ENCODE data around the gene EMC1. TPM values are rescaled to one million over a fixed set of nuclear protein-coding genes. Genes with fewer than 3 reads are reported as not detected.

EMC1 gene
- total RNA-seq, 1 donor from 2014 or later, result 66.7 TPM

DNA sequence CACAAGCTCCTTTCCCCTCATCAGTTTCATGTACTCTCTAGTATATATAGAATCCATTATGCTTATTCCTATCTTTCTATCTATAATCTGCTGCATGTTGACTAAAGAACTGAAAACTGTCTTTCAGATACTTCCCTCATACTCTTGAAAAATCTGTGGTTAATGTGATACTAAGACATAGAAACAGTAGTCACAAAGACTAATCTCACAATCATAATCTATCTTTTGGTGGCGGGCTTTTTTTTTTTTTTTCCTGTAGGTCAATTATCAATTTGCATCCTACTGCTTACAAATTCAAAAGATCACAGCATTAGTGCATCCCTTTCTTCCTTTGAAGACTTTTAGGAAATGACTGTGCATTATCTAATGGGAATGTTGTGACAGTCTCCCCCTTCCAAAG is 45.9 kb downstream of the EMC1 start:
- TF ChIP-seq, protein P1, sequence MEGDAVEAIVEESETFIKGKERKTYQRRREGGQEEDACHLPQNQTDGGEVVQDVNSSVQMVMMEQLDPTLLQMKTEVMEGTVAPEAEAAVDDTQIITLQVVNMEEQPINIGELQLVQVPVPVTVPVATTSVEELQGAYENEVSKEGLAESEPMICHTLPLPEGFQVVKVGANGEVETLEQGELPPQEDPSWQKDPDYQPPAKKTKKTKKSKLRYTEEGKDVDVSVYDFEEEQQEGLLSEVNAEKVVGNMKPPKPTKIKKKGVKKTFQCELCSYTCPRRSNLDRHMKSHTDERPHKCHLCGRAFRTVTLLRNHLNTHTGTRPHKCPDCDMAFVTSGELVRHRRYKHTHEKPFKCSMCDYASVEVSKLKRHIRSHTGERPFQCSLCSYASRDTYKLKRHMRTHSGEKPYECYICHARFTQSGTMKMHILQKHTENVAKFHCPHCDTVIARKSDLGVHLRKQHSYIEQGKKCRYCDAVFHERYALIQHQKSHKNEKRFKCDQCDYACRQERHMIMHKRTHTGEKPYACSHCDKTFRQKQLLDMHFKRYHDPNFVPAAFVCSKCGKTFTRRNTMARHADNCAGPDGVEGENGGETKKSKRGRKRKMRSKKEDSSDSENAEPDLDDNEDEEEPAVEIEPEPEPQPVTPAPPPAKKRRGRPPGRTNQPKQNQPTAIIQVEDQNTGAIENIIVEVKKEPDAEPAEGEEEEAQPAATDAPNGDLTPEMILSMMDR (IDR thresholded peaks at IDR 0.05; ENCODE audit: unreplicated experiment), result no peak
- H3K27me3 Mint-ChIP-seq, result no peaks in the 10 kb centered on the region
- H3K4me3 Mint-ChIP-seq (ENCODE audit: low read depth), result no peak overlapping the region
- H3K9me3 Mint-ChIP-seq (ENCODE audit: low read depth), result no peaks in the 10 kb centered on the region
- peak overlapping the region; percentile 61 for H3K27ac Mint-ChIP-seq
- no peak for DNase-seq (ENCODE audit: low spot score, unreplicated experiment)
- no peaks in the 10 kb centered on the region for H3K36me3 Mint-ChIP-seq (ENCODE audit: insufficient read depth)
- peaks cover 25% of the 10 kb centered on the region for H3K4me1 Mint-ChIP-seq (ENCODE audit: low read depth)

DNA sequence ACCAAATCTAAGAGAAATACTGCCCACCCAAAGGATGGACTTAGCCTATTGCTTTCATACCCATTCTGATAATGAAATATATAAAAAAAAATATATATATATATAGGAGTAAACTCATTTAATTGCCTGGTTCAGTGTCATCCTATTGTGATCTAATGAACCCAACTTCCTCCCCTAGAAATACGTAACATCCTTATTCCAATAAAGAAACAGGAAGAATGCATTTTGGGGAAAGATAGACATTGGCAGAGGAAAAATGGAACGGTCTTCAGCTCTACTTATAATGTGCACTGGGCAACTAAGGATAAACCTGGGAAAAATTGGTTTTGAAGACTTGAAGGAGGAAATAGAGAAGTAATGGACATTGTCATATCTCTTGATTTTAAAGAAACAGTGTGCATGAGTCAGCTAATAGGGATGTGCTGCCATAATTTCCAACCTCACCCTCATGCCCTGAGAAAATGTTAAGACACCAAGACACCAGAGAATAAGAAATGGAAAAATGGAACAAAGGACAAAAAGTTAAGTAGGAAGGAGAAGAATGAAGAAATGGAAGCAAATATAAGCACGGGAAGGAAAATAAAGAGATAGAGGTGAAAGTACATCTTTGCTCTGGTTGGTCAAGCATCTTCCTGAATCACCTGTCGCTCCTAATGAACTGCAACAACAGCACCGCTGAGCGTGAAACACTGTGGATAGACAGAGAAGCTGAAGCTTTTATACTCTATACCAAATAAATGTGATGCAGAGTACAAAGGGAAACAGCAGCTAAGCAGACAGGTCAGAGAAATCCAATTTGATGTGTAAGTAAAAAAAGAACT is 46.7 kb downstream of the EMC1 start:
- Mint-ChIP-seq H3K4me3 (ENCODE audit: low read depth) (no peak overlapping the region), H3K27ac (no peak overlapping the region), H3K27me3 (no peaks in the 10 kb centered on the region), H3K9me3 (ENCODE audit: low read depth) (no peaks in the 10 kb centered on the region), H3K4me1 (ENCODE audit: low read depth) (peaks cover 24% of the 10 kb centered on the region), H3K36me3 (ENCODE audit: insufficient read depth) (no peaks in the 10 kb centered on the region)
- no peak for DNase-seq (ENCODE audit: low spot score, unreplicated experiment)
- TF ChIP-seq, protein P1 (IDR thresholded peaks at IDR 0.05; ENCODE audit: unreplicated experiment), result no peak

DNA sequence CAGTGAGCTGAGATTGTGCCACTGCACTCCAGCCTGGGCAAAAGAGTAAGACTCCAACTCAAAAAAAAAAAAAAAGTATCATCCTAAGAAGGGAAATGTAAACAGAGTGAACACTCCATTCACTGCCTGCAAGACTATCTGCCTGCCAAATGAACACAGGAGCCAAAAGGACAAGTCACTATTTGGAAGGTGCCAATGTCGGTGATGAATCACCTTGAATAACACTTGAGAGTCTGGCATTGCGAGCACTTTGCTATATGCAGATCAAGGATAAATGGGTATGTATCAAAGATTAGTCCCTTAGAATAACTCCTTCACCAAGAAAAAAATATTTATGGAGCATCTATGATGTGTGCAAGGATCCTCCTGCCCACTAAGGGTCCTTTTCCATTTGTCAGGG is 47.9 kb downstream of the EMC1 start:
- Mint-ChIP-seq H3K4me3 (ENCODE audit: low read depth) (no peak overlapping the region), H3K27ac (peak overlapping the region; percentile 20), H3K4me1 (ENCODE audit: low read depth) (peaks cover 19% of the 10 kb centered on the region), H3K9me3 (ENCODE audit: low read depth) (no peaks in the 10 kb centered on the region), H3K27me3 (no peaks in the 10 kb centered on the region), H3K36me3 (ENCODE audit: insufficient read depth) (peaks cover 1% of the 10 kb centered on the region)
- DNase-seq (ENCODE audit: low spot score, unreplicated experiment), result no peak
- TF ChIP-seq, protein P1 (IDR thresholded peaks at IDR 0.05; ENCODE audit: unreplicated experiment), result no peak

DNA sequence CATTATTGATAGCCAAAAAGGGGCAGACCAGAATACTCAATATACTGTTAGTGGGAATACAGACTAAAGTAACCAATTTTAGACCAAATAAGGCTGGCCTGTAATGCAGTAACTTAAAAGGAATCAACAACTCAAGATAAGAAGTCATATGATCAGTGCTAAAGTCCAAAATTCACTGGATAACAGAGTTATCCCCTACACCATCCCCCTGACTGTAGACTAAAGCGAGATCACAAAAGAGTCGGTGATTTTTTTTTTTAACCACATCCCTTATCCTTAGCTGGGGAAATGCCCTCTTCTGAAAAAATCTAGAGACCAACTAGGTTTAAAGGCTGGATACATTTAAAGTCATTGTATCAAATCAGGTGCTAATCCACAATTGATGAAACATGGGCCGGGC is 48.9 kb downstream of the EMC1 start:
- H3K36me3 Mint-ChIP-seq (ENCODE audit: insufficient read depth), result peaks cover 4% of the 10 kb centered on the region
- TF ChIP-seq, protein P1 (IDR thresholded peaks at IDR 0.05; ENCODE audit: unreplicated experiment), result no peak
- DNase-seq (ENCODE audit: low spot score, unreplicated experiment), result no peak
- H3K27me3 Mint-ChIP-seq, result no peaks in the 10 kb centered on the region
- peak overlapping the region; percentile 79 for H3K27ac Mint-ChIP-seq
- H3K4me1 Mint-ChIP-seq (ENCODE audit: low read depth), result peaks cover 19% of the 10 kb centered on the region
- no peaks in the 10 kb centered on the region for H3K9me3 Mint-ChIP-seq (ENCODE audit: low read depth)
- H3K4me3 Mint-ChIP-seq (ENCODE audit: low read depth), result no peak overlapping the region

DNA sequence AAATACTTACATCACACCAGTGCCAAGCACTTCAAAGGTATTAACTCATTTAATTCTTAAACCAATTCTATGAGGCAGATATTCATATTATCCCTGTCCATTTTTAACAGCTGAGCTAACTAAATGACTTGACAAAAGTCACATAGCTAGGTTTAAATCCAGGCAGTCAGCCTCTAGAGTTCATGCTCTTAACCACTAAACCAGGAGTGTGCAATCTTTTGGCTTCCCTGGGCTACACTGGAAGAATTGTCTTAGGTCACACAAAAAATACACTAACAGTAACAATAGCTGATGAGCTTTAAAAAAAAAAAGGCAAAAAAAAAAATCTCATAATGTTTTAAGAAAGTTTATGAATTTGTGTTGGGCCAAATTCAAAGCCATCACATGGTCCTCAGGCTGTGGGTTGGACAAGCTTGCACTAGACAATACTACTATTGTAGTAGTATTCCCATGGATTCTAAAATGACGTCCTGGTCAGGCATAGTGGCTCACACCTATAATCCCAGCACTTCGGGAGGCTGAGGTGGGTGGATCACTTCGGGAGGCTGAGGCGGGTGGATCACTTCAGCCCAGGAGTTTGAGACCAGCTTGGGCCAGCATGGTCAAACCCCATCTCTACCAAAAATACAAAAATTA is 51.2 kb downstream of the EMC1 start:
- TF ChIP-seq, protein P1 (IDR thresholded peaks at IDR 0.05; ENCODE audit: unreplicated experiment), result no peak
- DNase-seq (ENCODE audit: low spot score, unreplicated experiment), result no peak
- Mint-ChIP-seq H3K36me3 (ENCODE audit: insufficient read depth) (peaks cover 15% of the 10 kb centered on the region), H3K4me3 (ENCODE audit: low read depth) (no peak overlapping the region), H3K27ac (no peak overlapping the region), H3K27me3 (no peaks in the 10 kb centered on the region), H3K4me1 (ENCODE audit: low read depth) (peaks cover 13% of the 10 kb centered on the region), H3K9me3 (ENCODE audit: low read depth) (no peaks in the 10 kb centered on the region)
